C4-2B (cell line): ENCODE results near the gene SMURF1.

Experiments
- H3K27ac ChIP-seq: fragments of 450-650 bp; 2 replicates; pipeline ENCODE4 v1.5.1; 2017
- ZFX ChIP-seq: fragments of 450-650 bp; IDR thresholded peaks from 2 replicates; pipeline ENCODE4 v1.6.1; 2017
- TF ChIP-seq, protein P1 (sequence below): fragments of 450-650 bp; conservative IDR thresholded peaks from 2 replicates; pipeline ENCODE4 v1.5.1; 2017; ENCODE audit warnings: mild to moderate bottlenecking

Gene SMURF1

DNA sequence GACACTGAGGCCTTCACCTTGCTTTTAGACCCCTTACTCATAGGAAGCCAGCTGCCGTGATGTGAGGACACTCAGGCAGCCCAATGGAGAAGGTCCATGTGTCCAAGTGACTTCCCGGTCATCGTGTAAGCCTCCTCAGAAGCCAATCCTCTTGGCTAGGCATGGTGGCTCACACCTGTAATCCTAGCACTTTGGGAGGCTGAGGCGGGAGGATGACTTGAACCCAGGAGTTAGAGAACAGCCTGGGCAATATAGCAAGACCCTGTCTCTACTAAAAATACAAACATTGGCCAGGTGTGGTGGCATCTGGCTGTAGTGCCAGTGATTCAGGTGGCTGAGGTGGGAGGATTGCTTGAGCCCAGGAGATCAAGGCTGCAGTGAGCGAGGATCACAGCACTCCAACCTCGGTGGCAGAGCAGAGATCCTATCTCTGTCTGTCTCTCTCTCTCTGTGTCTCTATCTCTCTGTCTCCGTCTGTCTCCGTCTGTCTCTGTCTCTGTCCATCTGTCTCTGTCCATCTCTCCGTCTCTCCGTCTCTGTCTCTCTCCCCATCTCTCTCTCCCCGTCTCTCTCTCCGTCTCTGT is 36.3 kb upstream of the SMURF1 start:
- no peak overlapping the region for H3K27ac ChIP-seq
- TF ChIP-seq, protein P1, sequence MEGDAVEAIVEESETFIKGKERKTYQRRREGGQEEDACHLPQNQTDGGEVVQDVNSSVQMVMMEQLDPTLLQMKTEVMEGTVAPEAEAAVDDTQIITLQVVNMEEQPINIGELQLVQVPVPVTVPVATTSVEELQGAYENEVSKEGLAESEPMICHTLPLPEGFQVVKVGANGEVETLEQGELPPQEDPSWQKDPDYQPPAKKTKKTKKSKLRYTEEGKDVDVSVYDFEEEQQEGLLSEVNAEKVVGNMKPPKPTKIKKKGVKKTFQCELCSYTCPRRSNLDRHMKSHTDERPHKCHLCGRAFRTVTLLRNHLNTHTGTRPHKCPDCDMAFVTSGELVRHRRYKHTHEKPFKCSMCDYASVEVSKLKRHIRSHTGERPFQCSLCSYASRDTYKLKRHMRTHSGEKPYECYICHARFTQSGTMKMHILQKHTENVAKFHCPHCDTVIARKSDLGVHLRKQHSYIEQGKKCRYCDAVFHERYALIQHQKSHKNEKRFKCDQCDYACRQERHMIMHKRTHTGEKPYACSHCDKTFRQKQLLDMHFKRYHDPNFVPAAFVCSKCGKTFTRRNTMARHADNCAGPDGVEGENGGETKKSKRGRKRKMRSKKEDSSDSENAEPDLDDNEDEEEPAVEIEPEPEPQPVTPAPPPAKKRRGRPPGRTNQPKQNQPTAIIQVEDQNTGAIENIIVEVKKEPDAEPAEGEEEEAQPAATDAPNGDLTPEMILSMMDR: no peak
- TF ChIP-seq ZFX: no peak

DNA sequence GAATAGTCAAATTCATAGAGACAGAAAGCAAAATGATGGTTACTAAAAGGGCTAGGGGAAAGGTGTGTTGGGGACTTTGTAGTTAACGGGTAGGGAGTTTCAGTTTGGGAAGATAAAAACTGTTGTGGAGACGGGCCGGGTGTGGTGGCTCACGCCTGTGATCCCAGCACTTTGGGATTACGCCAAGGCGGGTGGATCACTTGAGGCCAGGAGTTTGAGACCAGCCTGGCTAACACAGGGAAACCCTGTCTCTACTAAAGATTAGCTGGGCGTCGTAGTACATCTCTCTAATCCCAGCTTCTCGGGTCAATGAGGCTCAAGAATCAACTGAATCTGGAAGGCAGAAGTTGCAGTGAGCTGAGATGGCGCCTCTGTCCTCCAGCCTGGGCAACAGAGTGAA is 33.3 kb upstream of the SMURF1 start:
- TF ChIP-seq ZFX: no peak
- TF ChIP-seq, protein P1: no peak
- no peak overlapping the region for H3K27ac ChIP-seq

DNA sequence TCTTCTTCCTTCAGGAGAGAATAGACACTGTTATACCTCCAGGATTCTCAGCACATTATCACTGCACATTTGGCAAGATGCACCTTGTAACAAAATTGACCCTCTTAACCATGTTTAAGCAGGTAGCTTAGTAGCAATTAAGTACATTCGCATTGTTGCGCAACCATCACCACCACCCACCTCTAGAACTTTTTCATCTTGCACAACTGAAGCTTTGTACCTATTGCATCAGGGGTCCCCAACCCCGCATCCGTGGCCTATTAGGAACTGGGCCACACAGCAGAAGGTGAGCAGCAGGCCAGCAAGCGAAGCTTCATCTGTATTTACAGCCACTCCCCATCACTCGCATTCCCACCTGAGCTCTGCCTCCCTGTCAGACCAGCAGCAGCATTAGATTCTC is 29.9 kb upstream of the SMURF1 start:
- no peak for TF ChIP-seq ZFX
- TF ChIP-seq, protein P1: no peak
- no peak overlapping the region for H3K27ac ChIP-seq

DNA sequence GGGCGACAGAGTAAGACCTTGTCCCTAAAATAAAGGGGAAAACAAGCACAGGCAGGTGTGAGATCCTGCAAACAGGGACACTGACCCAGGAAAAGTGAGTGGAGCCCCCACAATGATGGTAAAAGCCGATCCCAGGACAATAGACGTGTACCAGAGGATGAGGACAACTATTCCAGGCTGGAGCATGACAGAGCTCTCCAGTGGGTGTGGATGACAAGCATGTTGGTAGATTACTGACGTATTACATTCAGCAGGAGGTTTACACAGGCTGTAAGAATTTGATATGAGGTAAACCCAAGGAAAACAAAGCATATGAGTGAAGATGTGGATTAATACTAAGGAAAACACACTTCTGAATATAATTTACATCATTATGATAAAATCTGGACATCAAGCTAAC is 27.8 kb upstream of the SMURF1 start:
- TF ChIP-seq, protein P1: no peak
- no peak for TF ChIP-seq ZFX
- no peak overlapping the region for H3K27ac ChIP-seq

DNA sequence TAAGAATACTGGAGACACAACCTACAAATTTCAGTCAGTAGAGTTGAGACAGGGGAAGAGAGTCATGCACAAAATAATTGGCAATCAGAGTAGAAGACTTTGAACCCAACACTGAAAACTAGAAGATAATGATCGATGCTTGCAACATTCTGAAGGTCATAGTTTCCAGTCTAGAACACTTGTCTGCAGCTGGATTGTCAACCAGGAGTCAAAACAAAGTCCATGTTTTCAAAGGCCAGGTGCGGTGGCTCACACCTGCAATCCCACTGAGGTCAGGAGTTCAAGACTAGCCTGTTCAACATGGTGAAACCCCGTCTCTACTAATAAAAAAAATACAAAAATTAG is 26.8 kb upstream of the SMURF1 start:
- TF ChIP-seq, protein P1: no peak
- no peak for TF ChIP-seq ZFX
- H3K27ac ChIP-seq: no peak overlapping the region

DNA sequence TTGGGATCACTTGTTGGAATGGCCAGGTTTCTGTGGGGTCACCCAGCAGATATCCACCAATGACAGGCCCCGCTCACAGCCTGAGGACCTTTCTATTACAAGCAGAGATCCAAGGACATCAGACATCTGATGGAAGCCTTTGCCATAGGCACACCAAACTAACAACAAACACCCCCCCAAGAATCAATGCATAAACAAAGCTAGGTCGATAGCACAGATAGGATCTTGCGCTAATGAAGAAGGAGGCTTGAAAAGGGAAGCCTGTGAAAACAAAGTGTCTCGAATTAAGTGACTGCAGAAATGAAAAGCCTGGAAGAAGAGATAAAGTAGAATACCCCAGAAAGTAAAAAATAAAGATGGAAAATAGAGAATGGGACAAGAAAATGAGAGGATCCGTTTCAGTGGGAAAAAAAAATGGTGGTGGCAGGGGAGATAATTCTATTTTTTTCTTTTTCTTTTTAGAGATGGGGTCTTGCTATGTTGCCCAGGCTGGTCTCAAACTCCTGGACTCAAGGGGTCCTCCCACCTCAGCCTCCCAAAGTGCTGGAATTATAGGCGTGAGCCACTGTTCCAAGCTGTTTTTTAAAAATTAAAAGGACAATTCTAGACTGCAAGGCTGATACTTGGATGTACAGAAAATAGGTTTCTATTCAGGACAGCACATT is 26.3 kb upstream of the SMURF1 start:
- TF ChIP-seq, protein P1: no peak
- no peak for TF ChIP-seq ZFX
- H3K27ac ChIP-seq: no peak overlapping the region

DNA sequence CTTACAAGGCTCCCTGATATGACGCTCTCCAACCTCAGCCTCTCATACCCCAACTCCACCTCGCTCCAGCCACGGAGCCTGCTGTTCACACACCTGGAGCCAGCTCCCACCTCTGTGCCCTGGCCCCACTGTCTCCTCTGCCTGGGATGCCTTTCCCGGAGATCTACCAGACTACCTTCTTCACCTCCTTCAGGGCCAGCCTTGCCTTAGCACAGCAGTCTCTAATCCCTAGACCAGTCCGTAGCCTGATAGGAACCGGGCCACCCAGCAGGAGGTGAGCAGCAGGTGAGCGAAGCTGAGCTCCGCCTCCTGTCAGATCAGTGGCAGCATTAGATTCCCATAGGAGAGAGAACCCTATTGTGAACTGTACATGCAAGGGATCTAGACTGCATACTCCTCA is 23.2 kb upstream of the SMURF1 start:
- no peak overlapping the region for H3K27ac ChIP-seq
- no peak for TF ChIP-seq ZFX
- TF ChIP-seq, protein P1: no peak
